ENCODE results near the gene GAS6.

DNA sequence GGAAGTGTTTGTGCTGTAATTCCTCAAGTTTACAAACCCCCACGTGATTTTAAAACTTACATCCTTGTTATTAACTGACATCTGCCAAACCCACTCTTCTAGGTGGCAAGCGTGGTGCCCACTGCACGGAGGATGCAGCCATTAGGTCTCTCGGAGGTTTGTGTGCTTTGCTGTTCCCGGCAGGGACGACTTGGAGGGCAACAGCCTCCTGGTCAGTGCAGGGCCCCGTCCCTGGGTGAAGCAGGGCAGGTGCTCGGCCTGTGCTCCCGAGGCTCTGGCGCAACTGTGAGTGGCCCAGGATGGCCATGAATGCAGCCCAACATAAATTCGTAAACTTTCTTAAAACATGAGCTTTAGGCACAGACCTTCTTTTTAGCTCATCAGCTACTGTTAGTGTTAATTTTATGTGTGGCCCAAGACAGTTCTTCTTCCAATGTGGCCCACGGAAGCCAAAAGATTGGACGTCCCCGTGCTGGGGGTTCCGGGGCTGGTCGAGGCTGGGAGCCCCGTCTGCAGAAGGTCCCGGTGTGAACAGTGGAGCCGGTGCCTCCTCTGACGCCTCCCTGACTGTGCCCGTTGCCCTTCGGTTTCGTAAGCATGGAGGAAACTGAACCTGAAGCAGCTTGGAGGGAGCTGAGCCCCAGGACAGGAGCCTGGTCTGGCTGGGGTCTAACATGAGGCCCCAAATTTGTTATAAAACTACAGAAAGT lies 11.9 kb downstream of the GAS6 start:
- TF ChIP-seq EZH2 (IDR thresholded peaks at IDR 0.05; ENCODE audit: insufficient read depth, poor library complexity, severe bottlenecking), result no peak
- TF ChIP-seq EZH2phosphoT487 (IDR thresholded peaks at IDR 0.05; ENCODE audit: insufficient read depth, low read depth), result no peak

All from GM23248 (cell line).